Transverse colon (tissue), 4 donors: ENCODE data around the gene RPL19.

Experiments used
- EP300 ChIP-seq: sonication (generic); formaldehyde crosslinking; IDR thresholded peaks from one replicate; pipeline ENCODE4 v1.6.1; 2017; ENCODE audit warnings: antibody characterized with exemption, low read depth
- POLR2A ChIP-seq: fragments of 450-650 bp; IDR thresholded peaks from one replicate; pipeline ENCODE4 v1.6.1; 2016; ENCODE audit warnings: antibody characterized with exemption, mild to moderate bottlenecking, moderate library complexity
- POLR2AphosphoS5 ChIP-seq, 3 donors: sonication (generic); formaldehyde crosslinking; IDR thresholded peaks; one replicate each; pipeline ENCODE4 v1.6.1; 2016; ENCODE audit warnings: antibody characterized with exemption in 3 of 3
- TF ChIP-seq, protein P1 (sequence below), 5 experiments: fragments of 200-600 bp in 3 of 5; fragments of 450-650 bp in 2 of 5; sonication (generic) in 3 of 5; IDR thresholded peaks; 1 replicate in 2 of 5; 2 replicates in 3 of 5; pipeline ENCODE4 v1.5.1; 2016 to 2017; ENCODE audit warnings: antibody characterized with exemption in 5 of 5, inconsistent platforms in 3 of 5, mild to moderate bottlenecking in 2 of 5, moderate library complexity in 1 of 5

DNA sequence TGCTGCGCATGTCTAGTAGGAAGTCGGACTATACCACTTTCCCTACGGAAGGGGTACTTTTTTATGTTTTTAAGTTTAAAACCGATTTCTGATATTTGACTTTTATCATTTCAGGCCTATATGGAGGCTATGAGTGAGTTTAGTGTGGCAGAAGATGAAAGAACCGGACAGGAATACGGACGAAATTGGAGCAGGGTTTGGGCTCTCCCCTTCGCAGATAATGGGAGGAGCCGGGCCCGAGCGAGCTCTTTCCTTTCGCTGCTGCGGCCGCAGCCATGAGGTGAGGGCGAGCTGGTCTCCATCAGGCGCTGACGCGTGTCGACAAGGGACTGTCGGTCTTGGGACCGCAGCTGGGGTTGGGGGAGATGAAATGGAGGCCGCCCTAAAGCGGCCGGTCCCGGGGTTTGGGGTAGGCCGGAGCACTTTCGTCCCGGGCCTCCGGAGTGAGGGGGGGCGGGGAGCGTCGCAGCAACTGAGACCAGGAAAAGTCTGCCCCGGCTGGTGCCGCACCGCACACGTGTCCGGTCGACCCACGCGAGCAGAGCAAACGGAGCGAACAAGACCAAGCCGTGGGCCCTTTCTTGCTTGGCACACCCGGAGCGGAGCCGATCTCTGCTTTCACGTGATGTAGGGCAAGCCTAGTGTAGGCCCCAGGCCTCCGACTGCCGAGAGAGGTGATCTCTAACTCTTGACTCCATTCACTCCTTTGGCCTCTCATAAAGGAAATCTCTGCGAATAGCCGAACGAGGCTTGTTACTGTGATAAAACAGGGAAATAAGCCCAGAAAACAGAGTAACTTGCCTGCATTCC, at the start of gene RPL19:
- TF ChIP-seq POLR2A (peak; percentile 82), POLR2AphosphoS5 (IDR thresholded peaks at IDR 0.05) (peak; percentile 39 to 86 (median 84)), EP300 (no peak)
- TF ChIP-seq, protein P1, sequence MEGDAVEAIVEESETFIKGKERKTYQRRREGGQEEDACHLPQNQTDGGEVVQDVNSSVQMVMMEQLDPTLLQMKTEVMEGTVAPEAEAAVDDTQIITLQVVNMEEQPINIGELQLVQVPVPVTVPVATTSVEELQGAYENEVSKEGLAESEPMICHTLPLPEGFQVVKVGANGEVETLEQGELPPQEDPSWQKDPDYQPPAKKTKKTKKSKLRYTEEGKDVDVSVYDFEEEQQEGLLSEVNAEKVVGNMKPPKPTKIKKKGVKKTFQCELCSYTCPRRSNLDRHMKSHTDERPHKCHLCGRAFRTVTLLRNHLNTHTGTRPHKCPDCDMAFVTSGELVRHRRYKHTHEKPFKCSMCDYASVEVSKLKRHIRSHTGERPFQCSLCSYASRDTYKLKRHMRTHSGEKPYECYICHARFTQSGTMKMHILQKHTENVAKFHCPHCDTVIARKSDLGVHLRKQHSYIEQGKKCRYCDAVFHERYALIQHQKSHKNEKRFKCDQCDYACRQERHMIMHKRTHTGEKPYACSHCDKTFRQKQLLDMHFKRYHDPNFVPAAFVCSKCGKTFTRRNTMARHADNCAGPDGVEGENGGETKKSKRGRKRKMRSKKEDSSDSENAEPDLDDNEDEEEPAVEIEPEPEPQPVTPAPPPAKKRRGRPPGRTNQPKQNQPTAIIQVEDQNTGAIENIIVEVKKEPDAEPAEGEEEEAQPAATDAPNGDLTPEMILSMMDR (IDR thresholded peaks at IDR 0.05) = peak in 1 of 5 experiments; percentile 27
